ENCODE measurements around the gene UROD.

UROD gene

DNA sequence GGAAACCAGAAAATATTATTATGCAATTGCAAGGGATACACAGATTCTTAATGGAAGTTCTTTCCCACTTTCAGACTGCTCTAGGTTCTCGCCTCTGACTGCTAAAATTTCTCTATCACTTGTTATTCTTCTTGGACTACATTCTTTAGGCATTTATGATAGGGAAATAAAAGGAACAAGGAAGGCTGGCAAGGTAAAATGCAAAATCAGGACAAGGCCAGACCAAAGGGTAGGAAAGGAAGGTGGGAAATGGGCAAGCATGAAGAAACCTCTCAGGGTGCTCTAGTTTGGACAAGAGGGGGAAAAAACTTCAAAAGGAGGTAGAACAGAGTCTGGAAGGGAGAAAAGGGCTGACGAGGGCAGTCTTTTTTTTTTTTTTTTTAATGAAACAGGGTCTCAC, 26.2 kb downstream of the UROD start:
- TF ChIP-seq, protein P1, sequence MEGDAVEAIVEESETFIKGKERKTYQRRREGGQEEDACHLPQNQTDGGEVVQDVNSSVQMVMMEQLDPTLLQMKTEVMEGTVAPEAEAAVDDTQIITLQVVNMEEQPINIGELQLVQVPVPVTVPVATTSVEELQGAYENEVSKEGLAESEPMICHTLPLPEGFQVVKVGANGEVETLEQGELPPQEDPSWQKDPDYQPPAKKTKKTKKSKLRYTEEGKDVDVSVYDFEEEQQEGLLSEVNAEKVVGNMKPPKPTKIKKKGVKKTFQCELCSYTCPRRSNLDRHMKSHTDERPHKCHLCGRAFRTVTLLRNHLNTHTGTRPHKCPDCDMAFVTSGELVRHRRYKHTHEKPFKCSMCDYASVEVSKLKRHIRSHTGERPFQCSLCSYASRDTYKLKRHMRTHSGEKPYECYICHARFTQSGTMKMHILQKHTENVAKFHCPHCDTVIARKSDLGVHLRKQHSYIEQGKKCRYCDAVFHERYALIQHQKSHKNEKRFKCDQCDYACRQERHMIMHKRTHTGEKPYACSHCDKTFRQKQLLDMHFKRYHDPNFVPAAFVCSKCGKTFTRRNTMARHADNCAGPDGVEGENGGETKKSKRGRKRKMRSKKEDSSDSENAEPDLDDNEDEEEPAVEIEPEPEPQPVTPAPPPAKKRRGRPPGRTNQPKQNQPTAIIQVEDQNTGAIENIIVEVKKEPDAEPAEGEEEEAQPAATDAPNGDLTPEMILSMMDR (IDR thresholded peaks at IDR 0.05; ENCODE audit: low read depth, low read length, missing control alignments) = no peak
- in situ Hi-C loops (cut with HindIII; ENCODE audit: low pct_ligation_motif_present, low sequenced_read_pairs) = no loop called here
- Histone ChIP-seq H3K27me3 (replicated peaks) (no peaks in the 10 kb centered on the region), H3K4me3 (ENCODE audit: low read depth, low read length) (no peak overlapping the region), H3K36me3 (replicated peaks) (no peaks in the 10 kb centered on the region), H3K27ac (no peak overlapping the region)
- no peak for DNase-seq

DNA sequence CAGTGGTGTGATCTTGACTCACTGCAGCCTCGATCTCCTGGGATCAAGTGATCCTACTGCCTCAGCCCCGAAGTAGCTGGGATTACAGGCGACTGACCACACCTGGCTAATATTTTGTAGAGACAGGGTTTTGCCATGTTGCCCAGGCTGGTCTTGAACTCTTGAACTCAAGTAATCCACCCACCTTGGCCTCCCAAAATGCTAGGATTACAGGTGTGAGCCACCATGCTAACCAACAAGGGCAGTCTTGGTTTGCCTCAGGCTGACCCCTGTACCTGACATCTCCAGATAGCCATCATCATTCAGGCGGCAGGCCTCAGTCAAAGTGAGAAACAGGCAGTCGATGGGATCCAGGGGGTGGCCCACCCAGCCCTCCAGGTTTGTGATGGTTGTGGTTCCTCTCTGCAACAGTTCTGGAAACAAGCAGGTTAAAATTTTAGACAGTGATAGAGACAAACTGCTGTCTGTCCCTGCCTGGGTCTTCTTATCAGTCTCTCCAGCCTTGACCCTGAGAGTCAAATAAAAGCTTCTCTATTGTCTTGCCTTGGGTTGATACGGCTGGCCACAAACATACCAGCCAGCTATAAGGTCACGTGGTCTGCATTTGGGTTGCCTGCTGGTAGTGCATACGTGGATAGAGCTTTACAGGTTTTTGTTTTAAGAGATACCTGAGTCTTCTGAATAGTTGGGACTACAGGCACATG, 26.8 kb downstream of the UROD start:
- H3K36me3 ChIP-seq (replicated peaks) = no peaks in the 10 kb centered on the region
- H3K27me3 ChIP-seq (replicated peaks) = no peaks in the 10 kb centered on the region
- no peak overlapping the region for H3K27ac ChIP-seq
- TF ChIP-seq, protein P1 (IDR thresholded peaks at IDR 0.05; ENCODE audit: low read depth, low read length, missing control alignments) = no peak
- no peak for DNase-seq
- no peak overlapping the region for H3K4me3 ChIP-seq (ENCODE audit: low read depth, low read length)
- in situ Hi-C loops (cut with HindIII; ENCODE audit: low pct_ligation_motif_present, low sequenced_read_pairs) = no loop called here

DNA sequence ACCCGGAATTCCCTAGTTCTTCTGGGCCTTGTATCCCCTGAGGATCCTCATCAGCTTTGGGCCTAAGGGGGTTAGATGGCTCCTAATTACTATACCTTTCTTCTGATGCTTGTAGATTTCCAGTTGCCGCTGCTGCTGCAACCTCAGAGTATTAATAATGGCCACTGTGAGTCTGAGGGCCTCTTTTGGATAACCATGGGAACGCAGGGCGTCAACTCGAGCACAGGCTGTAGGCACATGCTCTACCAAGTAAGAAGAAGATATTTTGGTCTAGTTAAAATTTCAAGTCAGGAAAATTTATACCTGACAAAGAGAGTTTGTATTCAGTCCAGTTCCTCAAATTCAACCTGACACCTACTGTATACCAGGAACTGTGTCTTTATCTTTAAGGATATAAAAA, 28.2 kb downstream of the UROD start:
- H3K4me3 ChIP-seq (ENCODE audit: low read depth, low read length) = no peak overlapping the region

DNA sequence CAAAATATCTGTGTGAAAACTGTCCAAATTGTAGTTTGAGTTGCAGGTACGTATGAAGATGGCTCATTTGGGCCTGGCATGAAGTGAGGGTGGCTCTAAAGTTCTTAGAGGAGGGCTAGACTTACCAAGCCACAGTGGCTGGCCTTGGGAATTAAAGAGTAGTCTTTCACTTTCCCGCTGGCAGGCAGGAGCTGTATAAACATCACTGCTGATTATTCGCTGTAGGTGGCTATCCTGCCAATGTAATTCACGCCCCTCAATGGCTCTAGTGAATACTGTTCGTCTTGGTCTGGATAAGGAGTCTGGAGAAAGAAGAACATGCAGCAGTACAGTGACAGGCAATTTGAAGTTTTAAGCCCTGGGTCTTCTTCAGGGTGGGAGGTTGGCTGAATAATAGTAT, 31.0 kb downstream of the UROD start:
- H3K36me3 ChIP-seq (replicated peaks) = no peaks in the 10 kb centered on the region
- no peak for DNase-seq
- in situ Hi-C loops (cut with HindIII; ENCODE audit: low pct_ligation_motif_present, low sequenced_read_pairs) = no loop called here
- H3K4me3 ChIP-seq (ENCODE audit: low read depth, low read length) = no peak overlapping the region
- TF ChIP-seq, protein P1 (IDR thresholded peaks at IDR 0.05; ENCODE audit: low read depth, low read length, missing control alignments) = no peak
- no peak overlapping the region for H3K27ac ChIP-seq
- no peaks in the 10 kb centered on the region for H3K27me3 ChIP-seq (replicated peaks)

More for the DNA sequence above, 28.2 kb downstream of the UROD start:
- no peak overlapping the region for H3K27ac ChIP-seq
- no peaks in the 10 kb centered on the region for H3K36me3 ChIP-seq (replicated peaks)
- no peak for DNase-seq
- H3K27me3 ChIP-seq (replicated peaks) = no peaks in the 10 kb centered on the region
- in situ Hi-C loops (cut with HindIII; ENCODE audit: low pct_ligation_motif_present, low sequenced_read_pairs) = no loop called here
- TF ChIP-seq, protein P1 (IDR thresholded peaks at IDR 0.05; ENCODE audit: low read depth, low read length, missing control alignments) = no peak

DNA sequence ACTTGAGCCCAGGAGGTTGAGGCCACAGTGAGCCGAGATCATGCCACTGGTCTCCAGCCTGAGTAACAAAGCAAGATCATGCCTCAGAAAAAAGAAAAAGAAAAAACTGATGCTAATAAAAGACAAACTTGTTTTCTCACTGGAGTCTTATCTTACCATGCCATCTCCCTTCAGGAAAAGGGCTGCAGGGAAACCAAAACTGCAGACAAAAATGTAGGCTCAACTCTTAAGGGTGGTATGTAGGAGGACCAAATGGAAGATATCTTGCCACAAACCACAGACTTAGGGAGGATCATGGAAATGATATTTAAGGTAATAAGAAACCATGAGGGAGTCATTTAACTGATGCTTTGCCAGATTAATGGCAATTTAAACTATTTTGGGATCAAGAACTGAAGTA, 32.9 kb downstream of the UROD start:
- H3K27ac ChIP-seq = no peak overlapping the region
- no peak for DNase-seq
- H3K27me3 ChIP-seq (replicated peaks) = no peaks in the 10 kb centered on the region
- TF ChIP-seq, protein P1 (IDR thresholded peaks at IDR 0.05; ENCODE audit: low read depth, low read length, missing control alignments) = no peak
- no peak overlapping the region for H3K4me3 ChIP-seq (ENCODE audit: low read depth, low read length)
- H3K36me3 ChIP-seq (replicated peaks) = no peaks in the 10 kb centered on the region
- in situ Hi-C loops (cut with HindIII; ENCODE audit: low pct_ligation_motif_present, low sequenced_read_pairs) = no loop called here

DNA sequence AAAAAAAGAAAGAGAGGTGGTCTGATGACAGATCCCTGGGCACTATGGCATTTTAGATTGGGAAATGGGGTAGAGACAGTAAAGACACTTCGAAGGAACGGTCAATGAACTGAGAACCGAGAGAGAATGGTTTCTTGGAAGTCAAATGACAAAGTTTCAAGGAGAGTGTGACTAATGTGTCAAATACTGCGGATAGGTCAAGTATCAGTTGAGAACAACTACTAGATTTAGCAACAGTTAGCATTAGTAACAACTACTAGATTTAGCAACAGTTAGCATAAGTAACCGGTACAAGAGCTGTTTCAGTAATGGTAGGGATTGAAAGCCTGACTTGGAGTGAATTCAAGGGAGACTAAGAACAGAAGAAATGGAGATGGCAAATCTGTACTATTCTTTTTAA, 35.0 kb downstream of the UROD start:
- Histone ChIP-seq H3K27ac (no peak overlapping the region), H3K4me3 (ENCODE audit: low read depth, low read length) (no peak overlapping the region), H3K27me3 (replicated peaks) (no peaks in the 10 kb centered on the region), H3K36me3 (replicated peaks) (no peaks in the 10 kb centered on the region)
- TF ChIP-seq, protein P1 (IDR thresholded peaks at IDR 0.05; ENCODE audit: low read depth, low read length, missing control alignments) = no peak
- no peak for DNase-seq
- in situ Hi-C loops (cut with HindIII; ENCODE audit: low pct_ligation_motif_present, low sequenced_read_pairs) = no loop called here

All from brain microvascular endothelial cell (primary cell).